GM19239 (cell line): ENCODE results near the gene FBN1.
A peak's percentile ranks its signal among the peaks of the same experiment; 100 is the strongest.

ENCODE experiments used
- DNase-seq: peaks from one replicate; pipeline ENCODE4 v3.0.0; 2011; ENCODE audit warnings: low spot score; ENCODE audit not compliant: insufficient read length
- FAIRE-seq: peaks from 2 replicates; lab custom pipeline; 2011; peaks lifted over from hg19 to GRCh38; lab: Jason Lieb, UNC

The FBN1 gene

DNA sequence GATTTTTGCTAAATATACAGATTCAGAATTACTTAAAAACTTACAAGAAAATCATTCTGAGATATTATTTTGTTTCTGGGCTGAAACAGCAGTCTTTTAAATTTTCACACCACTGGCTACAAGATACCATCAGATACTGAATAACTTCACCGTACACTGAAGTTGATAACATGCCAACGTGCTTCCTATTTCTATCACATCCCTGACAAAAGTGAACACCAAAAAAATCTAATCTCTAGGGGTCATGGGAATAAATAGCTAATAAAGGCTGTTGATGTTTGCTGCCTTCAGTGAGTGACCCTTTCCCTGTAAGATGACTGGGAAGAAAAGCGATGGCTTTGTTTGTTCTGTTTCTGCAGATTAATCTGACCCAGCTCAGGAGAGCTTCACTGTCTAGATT, 193.8 kb downstream of the FBN1 start:
- FAIRE-seq (no peak), DNase-seq (no peak)

DNA sequence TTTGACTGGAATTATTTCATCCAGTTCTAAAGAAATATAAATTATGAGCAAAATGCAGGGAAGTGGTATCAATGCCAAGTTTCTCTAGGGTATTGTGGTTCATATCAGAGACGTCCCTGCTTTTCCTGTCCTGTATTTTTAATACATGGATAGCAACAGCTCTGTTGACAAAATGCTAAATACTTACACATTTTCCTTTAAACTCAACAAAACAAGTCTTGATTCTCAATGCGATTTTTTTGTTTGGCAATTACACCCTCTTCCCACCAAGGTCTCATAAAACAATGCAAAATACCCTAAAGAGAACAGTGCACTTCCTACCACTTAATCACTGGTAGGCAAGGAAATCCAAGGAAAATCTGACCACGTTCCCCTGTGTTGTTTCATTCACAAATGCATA, 194.3 kb downstream of the FBN1 start:
- FAIRE-seq (no peak), DNase-seq (no peak)

DNA sequence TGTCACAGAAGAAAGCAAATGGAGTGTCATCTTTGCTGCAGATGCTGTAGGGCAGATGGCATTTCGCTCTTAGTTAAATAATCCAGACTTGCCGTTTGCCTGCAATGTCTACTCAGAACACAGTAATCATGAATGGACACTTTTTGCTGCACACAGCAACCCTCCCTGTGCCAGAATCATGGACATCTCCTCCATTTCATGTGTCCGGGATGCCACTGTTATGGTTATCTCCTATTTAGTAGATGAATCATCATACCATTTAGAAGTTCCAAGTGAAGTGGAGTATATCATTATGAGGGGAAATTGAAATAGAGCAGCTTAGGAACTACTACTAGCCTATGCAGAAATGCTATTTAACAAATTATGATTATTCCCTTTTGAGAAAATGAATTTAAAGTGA, 195.8 kb downstream of the FBN1 start:
- DNase-seq (no peak), FAIRE-seq (no peak)

GRCh38 chr15:48447657-48448056, 197.9 kb downstream of the FBN1 start:
- FAIRE-seq (no peak), DNase-seq (no peak)

DNA sequence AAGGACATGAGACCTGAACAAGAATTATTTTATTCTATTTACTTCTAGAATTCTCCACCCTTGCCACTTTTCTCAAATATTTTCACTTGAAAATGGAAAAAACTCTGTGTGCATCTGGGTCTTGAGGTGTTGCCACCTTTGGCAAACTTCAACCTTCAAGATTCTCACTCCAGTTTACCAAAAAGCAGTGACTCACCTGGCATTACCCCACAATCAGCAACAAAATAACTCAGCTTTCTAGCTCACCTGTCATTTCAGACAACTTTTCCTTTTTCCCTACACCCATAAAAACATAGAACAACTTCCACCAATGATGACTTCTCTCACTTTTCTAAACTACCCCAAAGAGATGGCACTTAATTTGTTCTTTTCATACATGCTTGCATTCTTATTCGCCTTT, 198.5 kb downstream of the FBN1 start:
- no peak for DNase-seq
- FAIRE-seq, result no peak

- DNase-seq (no peak), FAIRE-seq (no peak)
Measured at GRCh38 chr15:48442011-48442410, 203.5 kb downstream of the FBN1 start.

DNA sequence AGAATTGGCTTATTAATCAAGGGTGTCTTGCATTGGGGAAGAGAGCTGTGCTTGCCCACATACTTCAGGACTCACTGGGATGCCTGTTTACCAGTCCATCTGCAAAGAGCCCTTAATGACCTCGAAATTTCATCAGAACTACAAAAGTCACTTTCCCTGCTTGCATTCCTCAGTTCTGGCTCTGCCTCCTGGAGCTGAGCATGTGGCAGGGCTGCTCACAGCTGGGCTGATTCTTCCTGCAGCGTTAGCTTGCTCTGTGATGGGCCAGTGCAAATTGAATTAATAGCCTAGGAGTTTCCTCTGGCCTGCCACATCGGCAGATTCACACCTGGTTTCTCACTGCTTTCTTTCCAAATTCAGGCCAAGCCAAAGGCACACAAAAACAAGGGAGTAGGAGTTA, 205.4 kb downstream of the FBN1 start:
- FAIRE-seq (no peak), DNase-seq (no peak)

- no peak for DNase-seq
- FAIRE-seq, result no peak
Measured at GRCh38 chr15:48437178-48437577, 208.3 kb downstream of the FBN1 start.

DNA sequence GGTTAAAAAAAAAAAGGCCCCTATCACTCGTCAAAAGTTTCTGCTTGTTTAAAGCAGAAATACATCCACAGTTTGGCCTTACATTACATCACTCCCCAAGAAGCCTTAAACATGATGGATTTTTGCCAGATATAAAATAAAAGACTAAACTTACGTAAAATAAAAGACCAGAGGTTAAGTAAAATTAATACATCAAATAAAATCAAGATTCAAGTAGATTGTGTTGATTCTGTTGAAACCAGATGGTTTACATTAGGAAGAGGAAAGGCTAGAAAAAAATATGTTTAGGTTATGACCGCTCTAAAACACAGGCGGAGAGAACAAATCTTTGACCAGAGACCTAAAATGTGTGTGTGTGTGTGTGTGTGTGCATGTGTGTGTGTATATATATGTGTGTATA, 210.2 kb downstream of the FBN1 start:
- FAIRE-seq (no peak), DNase-seq (no peak)

DNA sequence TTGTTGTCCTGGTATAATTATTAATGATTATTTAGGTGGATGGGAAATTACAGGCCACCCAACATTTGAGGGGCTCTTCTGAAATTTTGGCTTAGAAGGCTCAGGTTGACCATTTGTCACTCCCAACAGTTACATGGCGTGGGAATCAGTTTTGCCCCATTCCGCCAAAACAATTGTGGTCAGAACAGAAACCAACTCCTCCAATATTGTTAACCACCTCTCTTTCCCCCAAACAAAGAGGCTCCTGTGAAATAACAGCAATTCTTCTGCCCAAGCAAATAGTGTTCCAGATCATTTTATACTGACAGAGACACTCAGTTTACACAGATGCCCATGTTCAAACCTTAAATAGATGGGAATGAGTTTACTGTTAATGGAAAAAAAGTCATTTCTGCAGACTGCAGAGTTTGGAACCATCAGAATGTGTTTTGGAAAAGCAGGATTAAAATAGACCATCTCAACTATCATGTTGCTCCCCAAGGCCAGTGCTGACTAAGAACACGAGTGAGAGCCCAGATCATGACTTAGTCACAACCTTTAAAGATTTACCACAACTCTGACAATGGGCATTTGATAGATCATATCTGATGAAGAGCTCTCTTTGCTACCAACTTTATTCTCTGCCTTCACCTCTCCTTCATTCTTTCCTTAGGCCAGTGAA, 212.2 kb downstream of the FBN1 start:
- peak; percentile 70 for FAIRE-seq
- no peak for DNase-seq

- DNase-seq, result no peak
Measured at GRCh38 chr15:48432688-48433087, 212.8 kb downstream of the FBN1 start.

DNA sequence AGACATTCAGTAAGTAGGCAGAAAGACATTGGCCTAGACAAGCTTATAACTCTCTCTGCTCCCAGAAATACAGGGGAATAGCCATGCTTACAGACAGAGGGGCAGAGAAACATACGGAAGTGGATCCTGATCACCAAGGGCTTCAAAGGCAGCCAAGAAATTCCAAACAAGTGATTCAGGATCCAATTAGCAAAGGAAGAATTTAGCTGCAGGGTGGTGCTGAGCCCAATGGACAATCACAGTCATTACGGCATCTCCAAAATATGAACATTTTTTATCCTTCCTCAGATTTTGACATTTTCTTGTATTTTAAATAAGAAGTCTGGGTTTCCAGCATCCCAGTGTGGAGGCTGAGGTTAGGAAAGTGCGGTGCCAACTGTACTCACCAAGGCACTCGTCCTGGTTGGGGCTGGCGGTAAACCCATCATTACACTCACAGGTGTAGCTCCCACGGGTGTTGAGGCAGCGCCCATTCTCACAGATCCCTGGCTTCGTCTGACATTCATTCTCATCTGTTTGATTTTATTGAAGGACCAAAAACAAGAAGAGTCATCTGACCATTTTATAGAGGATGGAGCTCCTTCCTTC, 217.5 kb downstream of the FBN1 start:
- DNase-seq, result no peak
- no peak for FAIRE-seq

More at GRCh38 chr15:48432688-48433087, 212.8 kb downstream of the FBN1 start:
- no peak for FAIRE-seq

DNA sequence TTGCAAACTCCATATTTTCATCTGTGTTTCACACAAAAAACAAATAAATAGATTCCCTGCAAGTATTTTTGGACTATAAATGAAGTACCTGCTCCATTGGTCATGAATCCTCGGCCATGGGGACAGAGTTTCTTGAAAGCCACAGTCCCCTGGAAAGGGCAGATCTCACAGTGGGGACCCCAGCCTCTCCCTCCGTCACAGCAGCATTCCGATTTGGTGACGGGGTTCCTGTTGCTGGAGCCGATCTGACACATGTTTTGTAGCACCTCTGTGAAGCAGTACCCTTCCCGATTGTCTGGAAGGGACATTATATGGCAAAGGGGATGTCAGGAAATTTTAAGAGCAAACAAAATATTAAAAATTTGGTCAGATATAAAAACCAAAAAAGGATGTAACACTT, 218.0 kb downstream of the FBN1 start:
- FAIRE-seq (no peak), DNase-seq (no peak)

- no peak for FAIRE-seq
- DNase-seq, result no peak
Measured at GRCh38 chr15:48426941-48427340, 218.6 kb downstream of the FBN1 start.

DNA sequence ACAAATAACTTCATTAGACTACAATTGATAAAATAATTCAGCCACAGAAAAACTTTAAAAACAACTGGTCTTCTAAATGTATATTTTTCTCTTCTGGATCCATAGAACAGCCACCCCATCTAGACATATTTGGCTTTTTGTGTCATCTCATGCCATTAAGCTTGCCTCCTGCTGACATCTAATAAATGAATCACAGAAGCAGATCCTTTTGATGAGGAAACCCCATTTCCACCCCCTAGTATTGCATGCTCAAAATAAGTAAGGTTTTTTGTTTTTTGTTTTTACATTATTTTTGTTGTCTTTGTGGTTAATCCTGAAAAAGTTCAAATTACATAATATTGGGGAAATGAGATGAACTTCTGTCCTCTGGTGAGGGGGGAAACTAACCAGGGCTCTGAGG, 219.5 kb downstream of the FBN1 start:
- no peak for FAIRE-seq
- no peak for DNase-seq

DNA sequence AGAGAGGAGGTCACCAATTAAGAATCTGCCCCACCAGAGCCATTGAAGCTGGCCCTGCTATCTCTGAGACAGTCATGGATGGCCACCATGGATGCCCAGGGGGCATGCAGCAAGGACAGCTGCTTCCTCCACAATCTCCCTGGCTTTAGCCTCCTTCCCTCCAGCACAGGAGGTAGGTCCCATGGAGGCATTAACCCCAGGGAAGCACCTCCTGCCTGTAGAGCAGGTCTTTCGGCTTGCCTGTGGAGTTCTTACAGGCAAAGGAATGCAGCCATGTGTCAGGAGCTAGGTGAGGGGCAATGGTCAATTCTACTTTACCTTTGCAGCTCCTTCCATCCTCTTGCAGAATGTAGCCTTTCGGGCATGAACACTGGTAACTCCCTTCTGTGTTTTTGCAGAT, 220.5 kb downstream of the FBN1 start:
- FAIRE-seq (no peak), DNase-seq (no peak)

DNA sequence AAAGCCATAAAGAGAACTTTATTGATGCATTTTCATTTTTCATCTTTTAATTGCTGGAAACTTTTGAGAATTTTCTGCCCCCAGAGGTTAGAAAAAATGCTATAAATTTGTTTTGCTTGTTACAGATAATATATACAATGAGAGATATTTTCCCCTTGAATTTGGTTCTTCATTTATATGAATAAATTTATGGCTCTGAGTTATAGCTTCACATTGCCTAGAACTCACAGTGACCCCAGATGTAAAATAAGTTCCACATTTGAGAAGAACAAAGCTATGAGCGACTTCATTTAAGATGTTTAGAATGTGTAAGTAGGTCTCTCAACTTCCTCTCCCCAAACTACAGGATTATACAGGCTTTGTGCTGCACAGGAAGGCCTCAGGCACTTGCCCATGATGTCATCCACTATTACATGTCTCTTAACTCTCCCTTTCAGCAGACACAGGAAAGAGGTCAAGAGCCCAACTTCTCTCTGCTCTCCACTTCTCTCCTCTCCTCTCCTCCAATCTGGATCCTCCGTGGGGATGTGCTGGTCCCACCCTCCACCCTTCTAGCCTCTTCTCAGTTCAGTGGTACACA, 221.5 kb downstream of the FBN1 start:
- no peak for FAIRE-seq

DNA sequence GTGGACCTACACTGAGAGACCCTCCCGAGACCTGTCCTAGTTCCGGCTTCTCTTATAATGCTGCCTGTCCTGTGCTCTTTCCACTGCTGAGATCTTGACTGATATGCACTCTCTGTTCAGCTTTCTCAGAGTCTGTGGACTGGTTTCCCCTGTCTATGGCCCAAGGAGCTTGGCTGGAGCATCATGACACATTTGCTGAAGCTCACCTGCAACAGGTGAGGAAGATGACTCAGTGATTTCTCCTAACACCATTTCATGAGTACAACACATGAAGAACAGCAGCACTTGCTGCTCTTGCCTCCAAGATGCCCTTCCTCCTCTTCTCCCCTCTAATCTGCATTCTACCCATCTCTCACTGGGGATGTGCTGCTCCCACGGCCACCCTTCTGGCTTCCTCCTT, 222.2 kb downstream of the FBN1 start:
- no peak for FAIRE-seq

More for the DNA sequence above, 221.5 kb downstream of the FBN1 start:
- DNase-seq, result no peak

GRCh38 chr15:48422401-48422800, 223.1 kb downstream of the FBN1 start:
- no peak for FAIRE-seq
- DNase-seq, result no peak

More for the DNA sequence above, 222.2 kb downstream of the FBN1 start:
- DNase-seq, result no peak

DNA sequence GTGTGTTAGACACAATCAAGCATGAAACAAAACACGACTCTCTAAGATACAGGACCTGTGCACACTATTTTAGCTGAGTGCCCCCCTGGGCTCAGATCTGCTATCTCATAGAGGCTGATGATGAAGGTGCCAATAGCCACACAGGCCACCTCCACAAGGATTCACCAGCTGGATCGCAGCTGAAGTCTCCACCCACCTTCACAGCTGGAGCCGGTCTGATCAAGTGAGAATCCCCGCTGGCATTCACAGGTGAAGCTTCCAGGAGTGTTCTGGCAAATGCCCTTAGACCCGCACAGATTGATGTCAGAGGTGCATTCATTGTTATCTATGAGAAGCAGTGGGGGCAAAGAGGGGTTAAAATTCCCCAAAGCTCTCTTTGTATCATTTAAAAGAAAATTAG, 224.1 kb downstream of the FBN1 start:
- FAIRE-seq, result no peak
- no peak for DNase-seq

- no peak for DNase-seq
- no peak for FAIRE-seq
Measured at GRCh38 chr15:48419896-48420295, 225.6 kb downstream of the FBN1 start.

- DNase-seq, result no peak
- no peak for FAIRE-seq
Measured at GRCh38 chr15:48418343-48418742, 227.2 kb downstream of the FBN1 start.
